GM18858 (cell line): ENCODE data around the gene ASCC1.

Experiments
- ATAC-seq: cut with Tn5 transposase; IDR thresholded peaks from one replicate; pipeline ENCODE4 v1.9.1; 2021; ENCODE audit not compliant: unreplicated experiment

ASCC1 gene

GRCh38 chr10:72069751-72070526 is 146.1 kb downstream of the ASCC1 start:
- ATAC-seq: no peak

- ATAC-seq: no peak
These were observed 147.1 kb downstream of the ASCC1 start for GRCh38 chr10:72068901-72069446.

GRCh38 chr10:72068126-72068765 is 147.8 kb downstream of the ASCC1 start:
- no peak for ATAC-seq

- ATAC-seq: no peak
These were observed 148.5 kb downstream of the ASCC1 start for GRCh38 chr10:72067463-72068125.

- ATAC-seq: no peak
These were observed 149.5 kb downstream of the ASCC1 start for GRCh38 chr10:72066318-72067284.

GRCh38 chr10:72065439-72066025 is 150.5 kb downstream of the ASCC1 start:
- ATAC-seq: no peak

GRCh38 chr10:72063703-72064391 is 152.2 kb downstream of the ASCC1 start:
- ATAC-seq: no peak

- no peak for ATAC-seq
These were observed 153.0 kb downstream of the ASCC1 start for GRCh38 chr10:72062832-72063702.

- ATAC-seq: no peak
These were observed 153.7 kb downstream of the ASCC1 start for GRCh38 chr10:72062382-72062781.

GRCh38 chr10:72061930-72062329 is 154.1 kb downstream of the ASCC1 start:
- ATAC-seq: no peak

- no peak for ATAC-seq
These were observed 154.6 kb downstream of the ASCC1 start for GRCh38 chr10:72061491-72061890.

- no peak for ATAC-seq
These were observed 155.9 kb downstream of the ASCC1 start for GRCh38 chr10:72059843-72060822.

GRCh38 chr10:72058989-72059842 is 156.9 kb downstream of the ASCC1 start:
- ATAC-seq: no peak

GRCh38 chr10:72058347-72058898 is 157.7 kb downstream of the ASCC1 start:
- no peak for ATAC-seq

GRCh38 chr10:72056932-72057751 is 158.9 kb downstream of the ASCC1 start:
- no peak for ATAC-seq
